Measurements from ENCODE around the gene SLC26A1.
"Not testable (repeated sequence)": the region's sequence is repeated elsewhere in the genome, so short reads cannot be mapped to it uniquely, and the experiment has no call there.

SLC26A1 gene

GRCh38 chr4:984336-985054, 8.7 kb downstream of the SLC26A1 start:
- DNase-seq (ENCODE audit: low read depth): no peak

GRCh38 chr4:982814-983213, 10.4 kb downstream of the SLC26A1 start:
- DNase-seq (ENCODE audit: low read depth): no peak

GRCh38 chr4:982291-982690, 10.9 kb downstream of the SLC26A1 start:
- no peak for DNase-seq (ENCODE audit: low read depth)

- DNase-seq (ENCODE audit: low read depth): peak; percentile 41
Observed at GRCh38 chr4:978957-979701, 14.1 kb downstream of the SLC26A1 start.

- not testable (repeated sequence) for DNase-seq (ENCODE audit: low read depth)
Observed at GRCh38 chr4:976016-976415, 17.2 kb downstream of the SLC26A1 start.

GRCh38 chr4:974668-975067, 18.5 kb downstream of the SLC26A1 start:
- DNase-seq (ENCODE audit: low read depth): no peak

- DNase-seq (ENCODE audit: low read depth): peak; percentile 77
Observed at GRCh38 chr4:973431-974397, 19.5 kb downstream of the SLC26A1 start, which contains the start of gene DGKQ. TSS of gene DGKQ (minus strand) at chr4:973569. CDS start at chr4:973482, 87 bp downstream.

GRCh38 chr4:972651-973424, 20.4 kb downstream of the SLC26A1 start:
- DNase-seq (ENCODE audit: low read depth): peak; percentile 39

- no peak for DNase-seq (ENCODE audit: low read depth)
Observed at GRCh38 chr4:971666-972500, 21.3 kb downstream of the SLC26A1 start.

- DNase-seq (ENCODE audit: low read depth): peak; percentile 53
Observed at GRCh38 chr4:970854-971520, 22.2 kb downstream of the SLC26A1 start.

GRCh38 chr4:970046-970745, 23.0 kb downstream of the SLC26A1 start:
- no peak for DNase-seq (ENCODE audit: low read depth)

GRCh38 chr4:968621-969394, 24.4 kb downstream of the SLC26A1 start:
- DNase-seq (ENCODE audit: low read depth): no peak

- no peak for DNase-seq (ENCODE audit: low read depth)
Observed at GRCh38 chr4:968221-968620, 25.0 kb downstream of the SLC26A1 start.

GRCh38 chr4:967113-968104, 25.8 kb downstream of the SLC26A1 start:
- no peak for DNase-seq (ENCODE audit: low read depth)

GRCh38 chr4:966266-967112, 26.7 kb downstream of the SLC26A1 start:
- no peak for DNase-seq (ENCODE audit: low read depth)

GRCh38 chr4:965766-966134, 27.5 kb downstream of the SLC26A1 start:
- no peak for DNase-seq (ENCODE audit: low read depth)

Data from ELR (cell line).